ENCODE measurements around the gene MYL9. TPM values are rescaled to one million over a fixed set of nuclear protein-coding genes. Genes with fewer than 3 reads are reported as not detected.

MYL9 gene
- polyA plus RNA-seq, 1 donor from 2014 or later: not detected

DNA sequence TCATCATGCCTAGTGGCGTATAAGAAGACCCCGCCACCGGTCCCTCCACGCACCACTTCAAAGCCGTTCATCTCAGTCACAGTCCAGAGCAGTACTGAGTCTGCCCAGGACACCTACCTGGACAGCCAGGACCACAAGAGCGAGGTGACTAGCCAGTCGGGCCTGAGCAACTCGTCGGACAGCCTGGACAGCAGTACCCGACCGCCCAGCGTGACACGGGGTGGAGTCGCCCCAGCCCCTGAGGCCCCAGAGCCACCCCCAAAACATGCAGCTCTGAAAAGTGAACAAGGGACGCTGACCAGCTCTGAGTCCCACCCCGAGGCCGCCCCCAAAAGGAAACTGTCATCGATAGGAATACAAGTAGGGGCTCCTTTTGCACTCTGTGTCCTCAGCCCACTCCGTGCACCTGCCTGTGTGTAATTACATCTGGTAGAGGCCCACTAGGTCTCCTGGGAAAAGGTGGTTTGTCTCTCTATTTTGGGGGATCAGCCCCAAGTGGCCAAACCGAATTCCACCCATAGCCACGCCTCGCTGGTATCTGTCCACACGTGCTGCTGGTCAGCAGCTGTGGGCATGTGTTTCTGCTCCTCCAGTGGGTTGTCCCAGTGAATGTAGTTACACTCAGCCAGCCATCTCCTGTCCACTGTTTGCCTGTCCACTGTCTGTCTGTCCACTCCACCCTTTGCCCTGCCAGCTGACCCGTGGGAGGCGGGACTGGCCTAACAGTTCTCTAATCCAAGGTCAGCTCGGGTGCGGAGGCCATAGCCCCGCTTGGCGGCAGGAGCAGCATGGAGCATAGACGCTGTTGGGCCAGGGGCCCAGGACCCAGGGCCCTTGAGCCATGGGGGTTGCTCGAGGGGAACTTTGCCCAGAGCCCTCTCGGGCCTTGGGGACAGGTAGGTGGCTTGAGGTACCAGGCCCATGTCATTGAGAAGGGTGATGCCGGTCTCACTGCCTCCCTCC is 44.3 kb upstream of the MYL9 start:
- no peak overlapping the region for H3K27ac ChIP-seq (ENCODE audit: low read length)
- peaks cover 15% of the 10 kb centered on the region for H4K20me1 ChIP-seq (ENCODE audit: insufficient read depth)
- no peak overlapping the region for H3K4me2 ChIP-seq (ENCODE audit: low read length)
- no peak overlapping the region for H2AFZ ChIP-seq (ENCODE audit: low read depth, low read length)
- no peaks in the 10 kb centered on the region for H3K27me3 ChIP-seq (ENCODE audit: insufficient read depth, low read depth, low read length)
- no peaks in the 10 kb centered on the region for H3K36me3 ChIP-seq (ENCODE audit: insufficient read depth, low read length)
- H3K9ac ChIP-seq (ENCODE audit: low read length): no peak overlapping the region
- no peaks in the 10 kb centered on the region for H3K9me3 ChIP-seq (ENCODE audit: low read length)
- no peaks in the 10 kb centered on the region for H3F3A ChIP-seq (ENCODE audit: insufficient read depth, low read length, poor library complexity, severe bottlenecking)
- H3K4me3 ChIP-seq (ENCODE audit: low read length): no peak overlapping the region
- peaks cover 17% of the 10 kb centered on the region for H3K79me2 ChIP-seq (replicated peaks; ENCODE audit: insufficient read depth, low read length)
- TF ChIP-seq REST (IDR thresholded peaks at IDR 0.05; ENCODE audit: borderline replicate concordance) (no peak), EP300 (conservative IDR thresholded peaks at IDR 0.05; ENCODE audit: poor library complexity, severe bottlenecking) (no peak), RAD21 (conservative IDR thresholded peaks at IDR 0.05) (no peak), TAF1 (IDR thresholded peaks at IDR 0.05; ENCODE audit: low read depth) (no peak), CTCF (IDR thresholded peaks at IDR 0.05; ENCODE audit: poor library complexity, severe bottlenecking) (no peak), SMC3 (conservative IDR thresholded peaks at IDR 0.05; ENCODE audit: poor library complexity) (no peak), POLR2AphosphoS5 (IDR thresholded peaks at IDR 0.05) (no peak), EZH2 (IDR thresholded peaks at IDR 0.05; ENCODE audit: borderline replicate concordance, insufficient read depth, low read length, poor library complexity, severe bottlenecking) (no peak), MXI1 (conservative IDR thresholded peaks at IDR 0.05; ENCODE audit: poor library complexity, severe bottlenecking) (no peak)
- no peaks in the 10 kb centered on the region for H3K9me2 ChIP-seq (ENCODE audit: insufficient read depth, low read length)

DNA sequence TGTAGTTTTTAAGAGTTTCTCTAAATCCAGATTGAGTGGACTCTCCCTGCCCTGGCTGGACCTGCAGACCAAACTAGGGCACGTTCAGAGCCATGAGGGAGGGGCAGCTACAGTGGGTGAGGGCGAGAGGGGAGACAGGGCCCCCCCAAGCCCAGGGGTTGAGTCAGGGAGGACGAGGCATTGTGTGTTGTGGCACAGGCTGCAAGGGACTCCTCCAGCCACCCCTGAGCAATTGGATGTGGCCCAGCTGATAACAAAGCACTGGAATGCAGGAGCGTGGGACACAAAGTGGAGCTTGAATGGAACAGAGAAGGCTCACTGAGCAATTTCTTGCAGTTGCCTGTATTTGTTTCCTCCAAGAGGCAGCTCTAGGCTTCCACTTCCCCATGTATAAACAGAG is 43.5 kb upstream of the MYL9 start:
- H3K9me3 ChIP-seq (ENCODE audit: low read length): no peaks in the 10 kb centered on the region
- H3K9me2 ChIP-seq (ENCODE audit: insufficient read depth, low read length): no peaks in the 10 kb centered on the region
- H3K27ac ChIP-seq (ENCODE audit: low read length): no peak overlapping the region
- no peak for TF ChIP-seq TAF1 (IDR thresholded peaks at IDR 0.05; ENCODE audit: low read depth)
- H3F3A ChIP-seq (ENCODE audit: insufficient read depth, low read length, poor library complexity, severe bottlenecking): no peaks in the 10 kb centered on the region
- H2AFZ ChIP-seq (ENCODE audit: low read depth, low read length): no peak overlapping the region
- H3K36me3 ChIP-seq (ENCODE audit: insufficient read depth, low read length): no peaks in the 10 kb centered on the region
- no peaks in the 10 kb centered on the region for H3K27me3 ChIP-seq (ENCODE audit: insufficient read depth, low read depth, low read length)
- H3K4me3 ChIP-seq (ENCODE audit: low read length): no peak overlapping the region
- H3K79me2 ChIP-seq (replicated peaks; ENCODE audit: insufficient read depth, low read length): peaks cover 13% of the 10 kb centered on the region
- no peak overlapping the region for H3K9ac ChIP-seq (ENCODE audit: low read length)
- H3K4me2 ChIP-seq (ENCODE audit: low read length): no peak overlapping the region
- peaks cover 10% of the 10 kb centered on the region for H4K20me1 ChIP-seq (ENCODE audit: insufficient read depth)
